Measurements from ENCODE around the gene EEF1AKMT2.

DNA sequence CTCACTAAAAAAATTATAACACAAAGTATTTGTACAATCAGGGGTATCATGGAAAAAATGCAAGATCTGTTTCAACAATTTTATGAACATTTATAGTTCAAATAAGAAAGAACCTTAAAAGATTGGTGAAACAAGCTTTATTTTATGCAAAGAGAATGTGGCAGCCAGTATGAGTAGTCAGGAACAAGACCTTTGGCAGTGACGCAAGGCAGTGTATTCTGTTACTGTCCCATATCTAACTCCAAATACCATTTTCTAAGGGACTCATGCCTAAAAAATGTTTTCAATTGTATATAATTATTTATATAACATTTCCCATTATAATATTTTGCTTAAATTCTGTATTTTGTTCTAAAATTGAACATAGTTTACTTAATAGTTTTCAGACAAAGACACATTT is 28.4 kb downstream of the EEF1AKMT2 start:
- TF ChIP-seq, protein P1, sequence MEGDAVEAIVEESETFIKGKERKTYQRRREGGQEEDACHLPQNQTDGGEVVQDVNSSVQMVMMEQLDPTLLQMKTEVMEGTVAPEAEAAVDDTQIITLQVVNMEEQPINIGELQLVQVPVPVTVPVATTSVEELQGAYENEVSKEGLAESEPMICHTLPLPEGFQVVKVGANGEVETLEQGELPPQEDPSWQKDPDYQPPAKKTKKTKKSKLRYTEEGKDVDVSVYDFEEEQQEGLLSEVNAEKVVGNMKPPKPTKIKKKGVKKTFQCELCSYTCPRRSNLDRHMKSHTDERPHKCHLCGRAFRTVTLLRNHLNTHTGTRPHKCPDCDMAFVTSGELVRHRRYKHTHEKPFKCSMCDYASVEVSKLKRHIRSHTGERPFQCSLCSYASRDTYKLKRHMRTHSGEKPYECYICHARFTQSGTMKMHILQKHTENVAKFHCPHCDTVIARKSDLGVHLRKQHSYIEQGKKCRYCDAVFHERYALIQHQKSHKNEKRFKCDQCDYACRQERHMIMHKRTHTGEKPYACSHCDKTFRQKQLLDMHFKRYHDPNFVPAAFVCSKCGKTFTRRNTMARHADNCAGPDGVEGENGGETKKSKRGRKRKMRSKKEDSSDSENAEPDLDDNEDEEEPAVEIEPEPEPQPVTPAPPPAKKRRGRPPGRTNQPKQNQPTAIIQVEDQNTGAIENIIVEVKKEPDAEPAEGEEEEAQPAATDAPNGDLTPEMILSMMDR (conservative IDR thresholded peaks at IDR 0.05) = no peak
- TF ChIP-seq ZFX (IDR thresholded peaks at IDR 0.05) = no peak
